B cell (primary cell): Measurements from ENCODE around the gene NPIPB4. TPM values are rescaled to one million over a fixed set of nuclear protein-coding genes. Genes with fewer than 3 reads are reported as not detected.
"Not testable (repeated sequence)": the region's sequence is repeated elsewhere in the genome, so short reads cannot be mapped to it uniquely, and the experiment has no call there.

Source experiments
- ATAC-seq: fragments of 200-7000 bp; cut with Tn5 transposase; one replicate; pipeline ENCODE4 v1.10.0; 2021; ENCODE audit warnings: low read depth, mild to moderate bottlenecking, moderate number of reproducible peaks, moderate library complexity
- CTCF ChIA-PET: fragments of 350-600 bp; sonication (Branson Sonifier 250); formaldehyde crosslinking; loops from one replicate; lab custom pipeline; 2021; ENCODE audit warnings: antibody characterized with exemption, inconsistent platforms; lab: Charles Lee
- POLR2A ChIA-PET: fragments of 350-600 bp; sonication (Branson Sonifier 250); formaldehyde crosslinking; loops from one replicate; lab custom pipeline; 2021; ENCODE audit warnings: antibody characterized with exemption; lab: Charles Lee
- DNase-seq: peaks from one replicate; pipeline ENCODE4 v3.0.0; 2013
- H2AFZ ChIP-seq: 2 replicates; pipeline ENCODE4 v1.6.1; 2012; ENCODE audit warnings: mild to moderate bottlenecking, low read depth, low read length; ENCODE audit not compliant: insufficient read depth, poor library complexity, severe bottlenecking
- H3K27ac ChIP-seq, 2 donors: 1 replicate in 1 of 2; 2 replicates in 1 of 2; pipeline ENCODE4 v1.5.1; 2012 to 2013; ENCODE audit warnings: low read length in 2 of 2, mild to moderate bottlenecking in 2 of 2, moderate library complexity in 1 of 2
- H3K27me3 ChIP-seq, 4 experiments: fragments of 200-600 bp in 1 of 4; sonication (generic) in 1 of 4; replicated peaks in 1 of 4; 1 replicate in 2 of 4; 2 replicates in 2 of 4; pipeline versions ENCODE4 v1.6.1 to v1.7.0; 2013 to 2016; ENCODE audit warnings: low read length in 3 of 4, mild to moderate bottlenecking in 2 of 4, mixed read lengths in 1 of 4, moderate library complexity in 1 of 4; ENCODE audit not compliant: insufficient read depth in 4 of 4, control insufficient read depth in 3 of 4; ENCODE audit errors: control extremely low read depth in 1 of 4
- H3K36me3 ChIP-seq, 2 experiments: replicated peaks in 1 of 2; 1 replicate in 1 of 2; 2 replicates in 1 of 2; pipeline versions ENCODE4 v1.6.1 to v1.7.1; 2013; ENCODE audit warnings: low read length in 1 of 2; ENCODE audit not compliant: insufficient read depth in 2 of 2, control insufficient read depth in 1 of 2; ENCODE audit errors: control extremely low read depth in 1 of 2, extremely low read depth in 1 of 2
- H3K4me1 ChIP-seq, 2 donors: fragments of 200-600 bp in 1 of 2; sonication (generic) in 1 of 2; 1 replicate in 1 of 2; 2 replicates in 1 of 2; pipeline versions ENCODE4 v1.5.1 to v1.6.1; 2013 to 2017; ENCODE audit warnings: low read length in 2 of 2; ENCODE audit not compliant: control insufficient read depth in 2 of 2, insufficient read depth in 2 of 2
- H3K4me2 ChIP-seq: replicated peaks from 2 replicates; pipeline ENCODE3; 2012; ENCODE audit warnings: mild to moderate bottlenecking, low read depth, low read length; ENCODE audit not compliant: poor library complexity, severe bottlenecking
- H3K4me3 ChIP-seq, 5 experiments: fragments of 200-600 bp in 1 of 5; sonication (generic) in 1 of 5; 1 replicate in 3 of 5; 2 replicates in 2 of 5; pipeline versions ENCODE4 v1.5.1 to v1.7.0; 2011 to 2016; ENCODE audit warnings: low read length in 4 of 5, mild to moderate bottlenecking in 4 of 5, low read depth in 2 of 5, control low read depth in 1 of 5, moderate library complexity in 1 of 5; ENCODE audit not compliant: insufficient read depth in 1 of 5; ENCODE audit errors: control extremely low read depth in 1 of 5, extremely low read depth in 1 of 5
- H3K79me2 ChIP-seq: fragments of 200-600 bp; sonication (generic); one replicate; pipeline ENCODE4 v1.6.0; 2016; ENCODE audit warnings: low read length; ENCODE audit not compliant: control insufficient read depth, insufficient read depth
- H3K9ac ChIP-seq: fragments of 200-600 bp; sonication (generic); 2 replicates; pipeline ENCODE4 v1.6.1; 2017; ENCODE audit warnings: mild to moderate bottlenecking, low read length, moderate library complexity
- H3K9me3 ChIP-seq, 3 donors: one replicate each; pipeline versions ENCODE4 v1.6.1 to v1.7.1; 2013; ENCODE audit warnings: low read length in 2 of 3; ENCODE audit not compliant: control insufficient read depth in 2 of 3, insufficient read depth in 1 of 3; ENCODE audit errors: control extremely low read depth in 1 of 3
- H4K20me1 ChIP-seq: 2 replicates; pipeline ENCODE4 v1.6.0; 2012; ENCODE audit warnings: mild to moderate bottlenecking, low read length; ENCODE audit not compliant: insufficient read depth, control insufficient read depth, poor library complexity, severe bottlenecking
- H3K27ac Mint-ChIP-seq: one replicate; pipeline ENCODE4 v1.8.0; 2021; ENCODE audit warnings: mixed read lengths
- H3K27me3 Mint-ChIP-seq: one replicate; pipeline ENCODE4 v1.8.0; 2021; ENCODE audit warnings: mixed read lengths
- H3K4me1 Mint-ChIP-seq: one replicate; pipeline ENCODE4 v1.8.0; 2021; ENCODE audit warnings: mixed read lengths
- H3K4me3 Mint-ChIP-seq: one replicate; pipeline ENCODE4 v1.8.0; 2021; ENCODE audit warnings: mixed read lengths
- H3K9me3 Mint-ChIP-seq: one replicate; pipeline ENCODE4 v1.8.0; 2022; ENCODE audit warnings: mixed read lengths; ENCODE audit not compliant: insufficient read depth
- WGBS: methylation state at CpG from one replicate; pipeline ENCODE4 v1.1.5; 2013; ENCODE audit warnings: missing lambda C conversion rate; ENCODE audit not compliant: insufficient coverage; 5-methylcytosine and 5-hydroxymethylcytosine counted together
- intact Hi-C: fragments of 100-400 bp; cut with micrococcal nuclease; formaldehyde crosslinking; loops from one replicate; pipeline ENCODE4 v1.10.0; 2022
- polyA plus RNA-seq: library from polyadenylated mRNA; depleted of rRNA; stranded (reverse); fragments of >200 nt; gene quantifications from 2 replicates; pipeline ENCODE4 v1.2.3, GENCODE V29; 2012
- total RNA-seq, 2 donors: library from RNA; stranded (reverse); fragments of 120-200 nt in 1 of 2; gene quantifications; 1 replicate in 1 of 2; 2 replicates in 1 of 2; pipeline versions ENCODE4 v1.2.3 to v1.2.4, GENCODE V29; 2013 to 2022

Gene NPIPB4
- total and polyA plus RNA-seq, 2 donors (not counting 1 experiment from before 2014, with no cell fraction given) = 72.0 to 650 TPM

- H3K4me3 Mint-ChIP-seq, H3K79me2 ChIP-seq, H3K9ac ChIP-seq, H3K4me3 ChIP-seq, H3K27me3 ChIP-seq, POLR2A ChIA-PET, intact Hi-C loops, H3K27ac ChIP-seq, H3K4me1 Mint-ChIP-seq, ATAC-seq, H3K9me3 ChIP-seq, H3K4me1 ChIP-seq, H4K20me1 ChIP-seq, H3K9me3 Mint-ChIP-seq, H3K27me3 Mint-ChIP-seq, CTCF ChIA-PET, DNase-seq, H3K27ac Mint-ChIP-seq, H2AFZ ChIP-seq, H3K4me2 ChIP-seq, H3K36me3 ChIP-seq: not testable (repeated sequence)
- no CpG with 5 or more reads among the region's 18 CpGs for WGBS
Measured at GRCh38 chr16:21836334-21836733, 21.2 kb downstream of the NPIPB4 start.

GRCh38 chr16:21835747-21836146 is 21.8 kb downstream of the NPIPB4 start:
- intact Hi-C loops = not testable (repeated sequence)

GRCh38 chr16:21834211-21834610 is 23.3 kb downstream of the NPIPB4 start:
- POLR2A ChIA-PET, ATAC-seq, H2AFZ ChIP-seq, H3K79me2 ChIP-seq, CTCF ChIA-PET, DNase-seq, H3K4me3 ChIP-seq, H3K4me1 Mint-ChIP-seq, H3K4me2 ChIP-seq, H3K27me3 Mint-ChIP-seq, H3K36me3 ChIP-seq, H3K9ac ChIP-seq, H3K4me3 Mint-ChIP-seq, H3K9me3 ChIP-seq, H3K4me1 ChIP-seq, H3K27me3 ChIP-seq, H4K20me1 ChIP-seq, H3K27ac ChIP-seq, H3K9me3 Mint-ChIP-seq, intact Hi-C loops, H3K27ac Mint-ChIP-seq: not testable (repeated sequence)
- WGBS = no CpG with 5 or more reads among the region's 5 CpGs

More at GRCh38 chr16:21835747-21836146, 21.8 kb downstream of the NPIPB4 start:
- H3K4me1 Mint-ChIP-seq, DNase-seq, H2AFZ ChIP-seq, ATAC-seq, H3K4me3 Mint-ChIP-seq, H3K27me3 ChIP-seq, H3K79me2 ChIP-seq, H3K9ac ChIP-seq, H3K4me1 ChIP-seq, H3K4me2 ChIP-seq, H4K20me1 ChIP-seq, H3K27me3 Mint-ChIP-seq, CTCF ChIA-PET, H3K27ac ChIP-seq, POLR2A ChIA-PET, H3K27ac Mint-ChIP-seq, H3K9me3 ChIP-seq, H3K36me3 ChIP-seq, H3K9me3 Mint-ChIP-seq: not testable (repeated sequence)
- WGBS = no CpG with 5 or more reads among the region's 24 CpGs
- H3K4me3 ChIP-seq = peak overlapping the region in 1 of 5 experiments; percentile 26

- intact Hi-C loops = loop anchor here (10.0 kb wide), 1 partner anchor 365 kb away; no protein-coding TSS in a partner anchor
- H3K9me3 Mint-ChIP-seq, H3K9me3 ChIP-seq, H3K9ac ChIP-seq, H2AFZ ChIP-seq, DNase-seq, H3K4me1 Mint-ChIP-seq, ATAC-seq, H3K79me2 ChIP-seq, H3K4me1 ChIP-seq, H3K36me3 ChIP-seq, H4K20me1 ChIP-seq, H3K4me3 ChIP-seq, H3K4me3 Mint-ChIP-seq, H3K27ac ChIP-seq, H3K4me2 ChIP-seq, H3K27me3 ChIP-seq, H3K27ac Mint-ChIP-seq, CTCF ChIA-PET, H3K27me3 Mint-ChIP-seq, POLR2A ChIA-PET: not testable (repeated sequence)
- 78% methylated on average over 2 of the region's 8 CpGs for WGBS
Measured at GRCh38 chr16:21829929-21830328, 27.6 kb downstream of the NPIPB4 start.
